Measurements from ENCODE around the gene CES3.

GRCh38 chr16:66939366-66939765 is 21.7 kb upstream of the CES3 start:
- TF ChIP-seq CTCF (conservative IDR thresholded peaks at IDR 0.05 in 1 of 2, IDR thresholded peaks at IDR 0.05 in 1 of 2; ENCODE audit: extremely low read depth in 1 of 2, insufficient read depth in 1 of 2, low read depth in 1 of 2, low read length in 2 of 2) (no peak), EZH2 (IDR thresholded peaks at IDR 0.05; ENCODE audit: borderline replicate concordance, low read length) (no peak)
